GM23338 (cell line): Measurements from ENCODE around the gene WASF2. TPM values are rescaled to one million over a fixed set of nuclear protein-coding genes. Genes with fewer than 3 reads are reported as not detected.
A peak's percentile ranks its signal among the peaks of the same experiment; 100 is the strongest.

Source experiments
- ATAC-seq: fragments of 200-7000 bp; cut with Tn5 transposase; 3 replicates; pipeline ENCODE4 v1.9.1; 2020
- DNase-seq: peaks from one replicate; pipeline ENCODE4 v3.0.0-alpha.2; 2015; ENCODE audit warnings: low spot score
- H2AFZ ChIP-seq: fragments of 200-600 bp; sonication (generic); 2 replicates; pipeline ENCODE4 v1.8.0; 2016; ENCODE audit warnings: antibody characterized with exemption, mild to moderate bottlenecking, moderate library complexity
- H3F3A ChIP-seq: fragments of 200-600 bp; sonication (generic); replicated peaks from 2 replicates; pipeline ENCODE4 v1.8.0; 2017; ENCODE audit warnings: antibody characterized with exemption, mixed run types, low read depth
- H3K27ac ChIP-seq: fragments of 200-600 bp; sonication (generic); 2 replicates; pipeline ENCODE4 v1.6.1; 2016; ENCODE audit warnings: low read depth
- H3K27me3 ChIP-seq: fragments of 200-600 bp; sonication (generic); 2 replicates; pipeline ENCODE4 v1.8.0; 2016; ENCODE audit warnings: mild to moderate bottlenecking, mixed run types, moderate library complexity; ENCODE audit not compliant: insufficient read depth
- H3K36me3 ChIP-seq: fragments of 200-600 bp; sonication (generic); 2 replicates; pipeline ENCODE4 v1.8.0; 2016; ENCODE audit warnings: mild to moderate bottlenecking; ENCODE audit not compliant: insufficient read depth
- H3K4me1 ChIP-seq: fragments of 200-600 bp; sonication (generic); 2 replicates; pipeline ENCODE4 v1.8.0; 2016; ENCODE audit warnings: mild to moderate bottlenecking, moderate library complexity; ENCODE audit not compliant: insufficient read depth
- H3K4me2 ChIP-seq: fragments of 200-600 bp; sonication (generic); 2 replicates; pipeline ENCODE4 v1.7.1; 2017; ENCODE audit warnings: mixed run types
- H3K4me3 ChIP-seq: fragments of 200-600 bp; sonication (generic); 2 replicates; pipeline ENCODE4 v1.6.1; 2016; ENCODE audit warnings: mixed run types
- H3K79me2 ChIP-seq: fragments of 200-600 bp; sonication (generic); replicated peaks from 2 replicates; pipeline ENCODE4 v1.8.0; 2017; ENCODE audit warnings: mild to moderate bottlenecking; ENCODE audit not compliant: insufficient read depth
- H3K9me2 ChIP-seq: fragments of 200-600 bp; sonication (generic); 2 replicates; pipeline ENCODE4 v1.8.0; 2017; ENCODE audit not compliant: insufficient read depth
- H4K20me1 ChIP-seq: fragments of 200-600 bp; sonication (generic); replicated peaks from 2 replicates; pipeline ENCODE4 v1.8.0; 2017; ENCODE audit warnings: mild to moderate bottlenecking; ENCODE audit not compliant: insufficient read depth
- H3K27ac Mint-ChIP-seq: 2 replicates; pipeline ENCODE4 v1.8.0; 2020; ENCODE audit warnings: inconsistent platforms, mild to moderate bottlenecking, moderate library complexity, mixed read lengths
- H3K27me3 Mint-ChIP-seq: 3 replicates; pipeline ENCODE4 v1.8.0; 2022; ENCODE audit warnings: low read depth, mild to moderate bottlenecking, moderate library complexity, mixed read lengths, inconsistent platforms; ENCODE audit not compliant: insufficient read depth, poor library complexity
- H3K36me3 Mint-ChIP-seq: 3 replicates; pipeline ENCODE4 v1.8.0; 2021; ENCODE audit warnings: low read depth, mild to moderate bottlenecking, inconsistent platforms, moderate library complexity, mixed read lengths
- H3K4me1 Mint-ChIP-seq: 3 replicates; pipeline ENCODE4 v1.8.0; 2020; ENCODE audit warnings: mild to moderate bottlenecking, inconsistent platforms, mixed read lengths
- H3K4me3 Mint-ChIP-seq: 3 replicates; pipeline ENCODE4 v1.8.0; 2021; ENCODE audit warnings: moderate library complexity, mild to moderate bottlenecking, inconsistent platforms, mixed read lengths
- H3K9me3 Mint-ChIP-seq: 3 replicates; pipeline ENCODE4 v1.8.0; 2020; ENCODE audit warnings: moderate library complexity, mild to moderate bottlenecking, inconsistent platforms, mixed read lengths
- CREB1 ChIP-seq: fragments of 250-450 bp; sonication (Bioruptor Pico); IDR thresholded peaks from 2 replicates; pipeline ENCODE4 v1.5.0; 2020; ENCODE audit warnings: low read depth, mild to moderate bottlenecking, moderate library complexity
- CTCF ChIP-seq, 2 experiments: fragments of 200-600 bp in 1 of 2; sonication (generic) in 1 of 2; conservative IDR thresholded peaks; 2 replicates each; pipeline versions ENCODE4 v1.5.1 to v1.6.1; 2016 to 2017; ENCODE audit warnings: antibody characterized with exemption in 2 of 2, low read depth in 2 of 2, mild to moderate bottlenecking in 2 of 2, moderate library complexity in 1 of 2
- ETS1 ChIP-seq: IDR thresholded peaks from 2 replicates; pipeline ENCODE4 v1.6.1; 2016; ENCODE audit warnings: antibody characterized with exemption
- EZH2 ChIP-seq: fragments of 200-600 bp; sonication (generic); IDR thresholded peaks from one replicate; pipeline ENCODE4 v1.8.0; 2017; ENCODE audit warnings: antibody characterized with exemption, mild to moderate bottlenecking, low read depth; ENCODE audit not compliant: unreplicated experiment
- EZH2phosphoT487 ChIP-seq: fragments of 200-600 bp; sonication (generic); IDR thresholded peaks from one replicate; pipeline ENCODE4 v1.8.1; 2018; ENCODE audit warnings: antibody characterized with exemption; ENCODE audit not compliant: unreplicated experiment
- JUNB ChIP-seq: IDR thresholded peaks from one replicate; pipeline ENCODE4 v1.6.1; 2016; ENCODE audit warnings: antibody characterized with exemption; ENCODE audit not compliant: unreplicated experiment
- NANOG ChIP-seq: IDR thresholded peaks from 2 replicates; pipeline ENCODE4 v1.6.1; 2016; ENCODE audit warnings: antibody characterized with exemption, borderline replicate concordance
- POLR2AphosphoS5 ChIP-seq: IDR thresholded peaks from 2 replicates; pipeline ENCODE4 v1.6.1; 2016; ENCODE audit warnings: antibody characterized with exemption, low read depth
- STAT1 ChIP-seq: IDR thresholded peaks from one replicate; pipeline ENCODE4 v1.6.1; 2016; ENCODE audit warnings: antibody characterized with exemption; ENCODE audit not compliant: unreplicated experiment
- ZNF331 ChIP-seq: fragments of 250-450 bp; sonication (Bioruptor Pico); IDR thresholded peaks from 2 replicates; pipeline ENCODE4 v1.5.0; 2020; ENCODE audit warnings: low read depth, mild to moderate bottlenecking, moderate library complexity
- polyA plus RNA-seq: library from polyadenylated mRNA; unstranded; fragments of >200 nt; fragmentation: Nextera tagmentation; extraction: Ambion mirVana; gene quantifications from 2 replicates; pipeline ENCODE4 v1.2.1, GENCODE V29; 2016
- total RNA-seq: library from RNA; depleted of rRNA; stranded (reverse); fragments of >200 nt; shearing (Covaris generic); gene quantifications from 2 replicates; pipeline ENCODE4 v1.2.3, GENCODE V29; 2014

Gene WASF2
- total and polyA plus RNA-seq, 2 experiments from 2014 or later = 40.9 to 95.6 TPM

GRCh38 chr1:27427329-27427728 is 62.6 kb downstream of the WASF2 start (continued):
- TF ChIP-seq CTCF (conservative IDR thresholded peaks at IDR 0.05; ENCODE audit: low read depth in 2 of 2) = no peak
- TF ChIP-seq ETS1 = no peak
- TF ChIP-seq EZH2 = no peak
- TF ChIP-seq EZH2phosphoT487 = no peak
- TF ChIP-seq STAT1 = no peak

GRCh38 chr1:27423709-27424108 is 66.3 kb downstream of the WASF2 start:
- no peak overlapping the region for H3K27ac Mint-ChIP-seq
- Histone ChIP-seq H3K9me2 (no peaks in the 10 kb centered on the region), H3K4me1 (peaks cover 36% of the 10 kb centered on the region), H3F3A (no peaks in the 10 kb centered on the region), H3K79me2 (peaks cover 15% of the 10 kb centered on the region), H4K20me1 (no peaks in the 10 kb centered on the region; the same call in 1 of the 2 replicates), H3K27me3 (no peaks in the 10 kb centered on the region), H3K4me2 (no peak overlapping the region), H3K4me3 (no peak overlapping the region), H2AFZ (no peak overlapping the region), H3K27ac (0 out of 2 replicates have a peak overlapping the region, but pooled peaks have one; percentile 10), H3K36me3 (0 out of 2 replicates have a peak, but pooled peaks cover 7% of the 10 kb centered on the region)
- H3K4me3 Mint-ChIP-seq = no peak overlapping the region
- DNase-seq (no peak), ATAC-seq (no peak)
- H3K27me3 Mint-ChIP-seq = peaks cover 9% of the 10 kb centered on the region
- TF ChIP-seq NANOG (no peak), EZH2phosphoT487 (no peak), EZH2 (no peak), POLR2AphosphoS5 (no peak)
- H3K9me3 Mint-ChIP-seq = no peaks in the 10 kb centered on the region
- peaks cover 59% of the 10 kb centered on the region for H3K4me1 Mint-ChIP-seq
- H3K36me3 Mint-ChIP-seq = peaks cover 31% of the 10 kb centered on the region

- peaks cover 48% of the 10 kb centered on the region for H3K4me1 Mint-ChIP-seq
- peaks cover 10% of the 10 kb centered on the region for H3K79me2 ChIP-seq
- H3K27ac ChIP-seq = peak overlapping the region; percentile 73
- H3K4me3 ChIP-seq = no peak overlapping the region
- H3F3A ChIP-seq = peaks cover 4% of the 10 kb centered on the region; the same call in 1 of the 2 replicates
- H3K9me3 Mint-ChIP-seq = no peaks in the 10 kb centered on the region
- no peak overlapping the region for H2AFZ ChIP-seq
- H3K36me3 Mint-ChIP-seq = peaks cover 52% of the 10 kb centered on the region
- DNase-seq = peak; percentile 55
- H3K9me2 ChIP-seq = no peaks in the 10 kb centered on the region
- peak; percentile 80 for ATAC-seq
- peaks cover 29% of the 10 kb centered on the region for H3K4me1 ChIP-seq
- H4K20me1 ChIP-seq = no peaks in the 10 kb centered on the region; the same call in 1 of the 2 replicates
- H3K4me2 ChIP-seq = peak overlapping the region; percentile 58
- H3K4me3 Mint-ChIP-seq = peak overlapping the region; percentile 41; the same call in 2 of the 3 replicates
- peaks cover 3% of the 10 kb centered on the region for H3K27me3 Mint-ChIP-seq
- peaks cover 15% of the 10 kb centered on the region for H3K36me3 ChIP-seq
- H3K27ac Mint-ChIP-seq = peak overlapping the region; percentile 95
- H3K27me3 ChIP-seq = no peaks in the 10 kb centered on the region
- no peak for TF ChIP-seq ZNF331
- TF ChIP-seq CREB1 (CRISPR knock-in tag) = no peak
- no peak for TF ChIP-seq JUNB
- no peak for TF ChIP-seq ETS1
- no peak for TF ChIP-seq EZH2
- TF ChIP-seq STAT1 = no peak
- TF ChIP-seq POLR2AphosphoS5 = no peak
Observed at GRCh38 chr1:27418326-27419185, 71.4 kb downstream of the WASF2 start.
